ENCODE results near the gene RAB28. TPM values are rescaled to one million over a fixed set of nuclear protein-coding genes. Genes with fewer than 3 reads are reported as not detected.

Gene RAB28
- total and polyA plus RNA-seq, 2 experiments from 2014 or later = 15.3 to 23.9 TPM

GRCh38 chr4:13322681-13323101 is 161.4 kb downstream of the RAB28 start (continued):
- TF ChIP-seq CTCF (conservative IDR thresholded peaks at IDR 0.05; ENCODE audit: low read depth in 2 of 2) = no peak
- no peak for TF ChIP-seq ZNF114 (CRISPR knock-in tag; IDR thresholded peaks at IDR 0.05)
- no peak for TF ChIP-seq CREB1 (CRISPR knock-in tag; IDR thresholded peaks at IDR 0.05; ENCODE audit: low read depth)
- no peak for TF ChIP-seq STAT1 (IDR thresholded peaks at IDR 0.05; ENCODE audit: unreplicated experiment)
- no peak for TF ChIP-seq NANOG (IDR thresholded peaks at IDR 0.05; ENCODE audit: borderline replicate concordance)

Other genes with a start within 250 kb of the RAB28 start
- 0.14 TPM in 1 of 2 replicates, not detected in the other for gene NKX3-2, start 60.2 kb upstream of the RAB28 start, total RNA-seq (2014; rRNA removed; shearing (Covaris generic))
- not detected in 2 replicates for gene NKX3-2, start 60.2 kb upstream of the RAB28 start, polyA plus RNA-seq (2016; fragmentation: Nextera tagmentation; extraction: Ambion mirVana)
- gene BOD1L1, start 143.4 kb upstream of the RAB28 start, total RNA-seq (2014; rRNA removed; shearing (Covaris generic)) = 31.6 and 43.2 TPM in 2 replicates
- gene BOD1L1, start 143.4 kb upstream of the RAB28 start, polyA plus RNA-seq (2016; fragmentation: Nextera tagmentation; extraction: Ambion mirVana) = 13.8 and 18.2 TPM in 2 replicates